Lung microvascular endothelial cell (primary cell): ENCODE results near the gene ZCCHC18. TPM values are rescaled to one million over a fixed set of nuclear protein-coding genes. Genes with fewer than 3 reads are reported as not detected.
"Not testable (repeated sequence)": the region's sequence is repeated elsewhere in the genome, so short reads cannot be mapped to it uniquely, and the experiment has no call there.

Experiments used
- DNase-seq, 2 donors: peaks; one replicate each; pipeline versions ENCODE4 v3.0.0 to v3.0.0-alpha.2; 2010; ENCODE audit warnings: low read depth in 2 of 2
- total RNA-seq: library from RNA; depleted of rRNA; stranded (reverse); fragments of >200 nt; gene quantifications from 2 replicates; pipeline ENCODE4 v1.2.1, GENCODE V29; 2014

Gene ZCCHC18
- total RNA-seq: 0.87 and 1.4 TPM in 2 replicates

DNA sequence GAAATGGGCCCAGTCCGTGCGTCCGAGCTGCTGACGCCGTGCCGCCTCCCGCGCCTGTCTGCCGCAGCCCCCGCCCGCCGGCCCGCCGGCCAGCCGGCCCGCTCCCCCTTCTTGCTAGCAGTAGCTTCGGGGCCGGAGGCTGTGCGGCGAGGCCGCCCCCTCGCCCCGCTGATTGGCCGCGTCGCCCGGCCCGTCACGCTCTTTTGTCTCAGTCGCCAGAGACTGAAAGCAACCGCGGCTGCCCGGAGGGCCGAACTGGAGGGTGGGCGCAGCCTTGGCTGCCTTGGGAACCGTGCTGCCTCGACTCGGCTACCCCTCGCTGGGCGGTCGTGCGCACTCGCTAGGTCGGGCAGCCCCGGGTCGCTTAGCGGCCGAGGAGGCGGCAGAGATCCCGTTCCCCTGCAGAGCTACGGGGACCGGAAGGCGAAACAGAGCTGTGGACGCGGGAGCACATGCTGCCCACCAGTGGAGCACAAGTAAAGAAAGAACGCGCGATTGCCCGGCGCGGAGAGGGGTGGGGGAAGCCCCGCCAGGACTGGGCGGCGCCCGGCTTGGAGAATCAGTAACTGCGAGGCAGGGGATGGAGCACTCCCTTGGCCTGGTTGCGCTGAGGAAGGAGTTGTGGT lies at the start of gene ZCCHC18:
ZCCHC18 (plus strand) TSS at position 198 of the 626 bp plus-strand sequence. CDS start 1,589 bp downstream, outside the sequence.
- DNase-seq: peak; percentile 72

DNA sequence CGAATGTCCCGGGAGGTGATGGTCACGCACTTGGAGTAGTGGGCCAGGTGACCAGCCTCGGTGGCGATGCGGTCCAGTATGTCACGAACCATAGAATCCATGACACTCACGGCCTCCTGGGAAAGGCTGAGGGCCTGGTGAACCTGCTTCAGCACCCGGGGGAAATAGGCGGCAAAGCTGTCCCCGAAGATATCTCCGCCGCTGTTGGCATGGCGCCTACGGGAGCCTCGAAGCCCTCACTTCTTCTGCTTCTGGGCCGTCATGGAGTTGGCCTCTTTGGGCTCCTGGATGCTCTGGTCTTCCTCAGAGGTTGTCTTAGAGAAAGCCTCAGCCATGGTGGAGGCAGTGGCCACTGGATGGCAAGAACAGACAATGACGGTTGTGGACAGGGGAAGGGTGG lies 49.7 kb upstream of the ZCCHC18 start:
- not testable (repeated sequence) for DNase-seq

DNA sequence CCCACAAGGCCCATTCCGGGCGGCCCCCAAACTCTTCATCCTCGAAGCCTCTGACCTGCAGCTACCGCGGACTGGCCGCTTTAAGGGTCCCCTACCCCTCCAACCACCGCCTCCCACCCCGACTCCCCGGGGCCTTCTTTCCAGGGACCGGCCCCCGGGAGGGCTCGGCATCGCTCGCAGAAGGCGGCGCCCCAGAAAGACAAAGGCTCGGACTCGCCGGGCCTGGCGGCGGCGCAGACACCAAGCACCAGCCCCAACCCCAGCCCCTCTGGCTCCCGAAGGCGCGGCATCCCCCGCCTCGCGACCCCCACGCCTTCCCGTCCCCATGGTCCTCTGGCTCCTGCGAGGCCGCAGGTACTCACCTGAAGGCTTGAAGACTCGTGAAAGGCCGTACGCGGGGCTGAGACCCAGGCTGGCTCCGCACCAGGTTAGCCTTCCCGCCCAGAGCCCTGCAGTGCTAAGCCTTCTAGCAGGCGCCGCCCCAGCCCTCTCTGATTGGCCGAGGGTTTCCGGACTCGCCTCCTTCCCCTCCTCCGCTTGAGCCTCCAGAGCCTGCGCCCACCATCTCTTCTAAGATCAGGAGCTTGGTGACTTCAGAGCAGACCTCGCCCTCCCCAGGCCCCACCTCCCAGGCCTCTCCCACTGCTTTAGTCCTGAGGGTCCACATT lies 36.4 kb upstream of the ZCCHC18 start, which contains the start of gene TMSB15C:
TMSB15C (minus strand) TSS at position 459 of the 668 bp plus-strand sequence.
- not testable (repeated sequence) for DNase-seq

DNA sequence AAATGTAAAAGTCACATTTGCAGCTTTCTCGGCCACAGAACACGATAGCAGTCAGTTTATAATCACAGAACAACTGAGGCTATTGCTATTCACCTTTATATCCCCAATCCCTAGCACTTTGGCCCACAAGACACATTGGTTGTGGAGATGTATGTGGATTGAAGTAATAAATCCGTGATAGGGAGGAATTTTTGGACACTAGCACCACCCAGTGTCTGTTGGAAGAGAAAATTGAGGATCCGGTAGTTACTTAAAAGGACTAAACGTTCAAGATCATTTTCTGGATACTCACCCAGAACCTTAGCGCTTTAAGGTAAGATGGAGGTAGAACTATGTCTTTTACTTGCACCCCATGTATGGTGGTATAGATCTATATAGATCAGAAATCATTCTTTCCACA lies 34.5 kb upstream of the ZCCHC18 start:
- DNase-seq: not testable (repeated sequence)

DNA sequence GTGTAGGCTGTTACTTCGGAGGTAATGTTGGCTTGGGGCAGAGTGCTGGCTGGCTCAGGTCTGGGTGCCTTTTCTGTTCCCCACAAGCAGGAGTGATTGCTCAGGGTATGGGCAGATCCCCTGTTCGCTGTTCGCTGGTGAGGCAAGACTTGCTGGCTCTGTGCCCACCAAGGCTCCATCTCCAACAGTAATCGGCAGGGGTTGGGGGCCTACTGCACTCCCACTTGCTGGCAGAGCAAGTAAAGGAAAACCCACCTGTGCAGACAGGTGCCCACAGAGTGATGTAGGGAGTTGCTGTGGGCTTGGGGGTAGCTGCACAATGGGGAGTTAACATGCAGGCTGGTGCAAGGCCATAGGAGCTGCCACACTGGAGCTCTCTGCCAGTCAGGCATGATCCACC lies 28.3 kb upstream of the ZCCHC18 start:
- DNase-seq: no peak

DNA sequence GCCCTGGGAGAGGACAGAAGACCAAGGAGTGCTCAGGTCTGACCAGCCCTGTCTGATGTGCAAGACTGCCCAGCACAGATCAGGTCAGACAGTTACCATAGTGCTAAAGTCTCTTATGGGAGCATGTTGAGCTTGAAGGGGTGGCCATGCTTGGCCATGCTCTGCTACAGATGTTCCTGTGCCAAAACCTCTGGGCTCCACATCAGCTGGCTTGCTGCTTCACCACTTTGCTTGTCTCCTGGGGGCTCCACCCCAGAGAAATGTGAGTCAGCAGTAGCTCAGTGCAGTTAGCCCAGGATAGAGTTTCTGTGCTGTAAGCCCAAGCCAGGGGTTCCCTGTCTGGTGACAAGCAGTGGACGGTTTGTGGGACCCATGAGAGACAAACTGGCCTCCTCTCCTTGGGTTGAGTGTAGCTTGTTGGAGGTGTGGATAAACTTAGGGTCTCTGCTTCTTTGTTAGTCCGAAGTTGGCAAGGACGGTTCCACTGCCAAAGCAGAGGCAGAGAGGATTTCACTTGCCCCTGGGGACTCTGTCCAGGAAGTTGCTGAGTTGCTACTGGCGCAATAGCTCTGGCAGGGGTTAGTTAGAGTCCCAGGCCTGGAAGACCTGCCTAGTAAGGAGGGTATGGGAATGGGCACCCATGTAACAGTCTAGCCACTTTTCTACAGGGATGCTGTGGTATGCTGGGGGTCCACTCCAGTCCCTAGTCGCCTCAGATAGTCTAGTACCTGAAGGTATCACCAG lies 27.6 kb upstream of the ZCCHC18 start:
- DNase-seq: no peak

DNA sequence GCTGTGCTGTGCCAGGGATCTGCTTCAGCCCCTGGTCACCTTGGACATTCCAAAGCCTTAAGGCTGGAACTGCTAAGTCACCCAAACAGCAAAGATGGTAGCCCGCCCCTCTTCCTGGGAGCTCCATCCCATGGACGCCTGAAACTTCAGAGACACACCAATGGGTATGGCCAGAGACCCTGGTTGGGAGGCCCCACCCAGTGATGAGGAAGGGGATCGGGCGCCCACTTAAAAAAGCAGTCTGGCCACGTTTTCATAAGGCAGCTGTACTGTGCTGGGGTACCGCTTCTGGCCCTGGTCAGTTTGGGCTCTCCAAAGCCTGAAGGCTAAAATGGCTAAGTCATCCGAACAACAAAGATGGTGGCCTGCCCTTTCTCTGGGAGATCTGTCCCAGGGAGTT lies 26.8 kb upstream of the ZCCHC18 start:
- no peak for DNase-seq

GRCh38 chrX:104085919-104086318 lies 26.4 kb upstream of the ZCCHC18 start:
- no peak for DNase-seq

- peak; percentile 84 to 90 for DNase-seq
Measured at GRCh38 chrX:104098151-104098808, 14.0 kb upstream of the ZCCHC18 start.

DNA sequence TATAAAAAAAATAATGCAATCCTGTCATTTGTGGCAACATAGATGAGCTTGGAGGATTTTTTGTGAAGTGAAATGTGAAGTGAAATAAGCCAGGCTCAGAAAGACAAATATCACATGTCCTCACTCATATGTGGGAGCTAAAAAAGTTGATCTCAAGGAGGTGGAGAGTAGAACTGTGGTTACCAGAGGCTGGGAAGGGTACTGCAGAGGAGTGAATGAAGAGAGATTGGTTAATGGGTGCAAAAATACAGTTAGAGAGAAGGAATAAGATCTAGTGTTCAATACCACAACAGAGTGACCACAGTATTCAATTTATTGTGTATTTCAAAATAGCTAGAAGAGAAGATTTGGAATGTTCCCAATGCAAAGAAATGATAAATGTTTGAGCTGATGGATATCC lies 13.4 kb upstream of the ZCCHC18 start:
- DNase-seq: no peak

DNA sequence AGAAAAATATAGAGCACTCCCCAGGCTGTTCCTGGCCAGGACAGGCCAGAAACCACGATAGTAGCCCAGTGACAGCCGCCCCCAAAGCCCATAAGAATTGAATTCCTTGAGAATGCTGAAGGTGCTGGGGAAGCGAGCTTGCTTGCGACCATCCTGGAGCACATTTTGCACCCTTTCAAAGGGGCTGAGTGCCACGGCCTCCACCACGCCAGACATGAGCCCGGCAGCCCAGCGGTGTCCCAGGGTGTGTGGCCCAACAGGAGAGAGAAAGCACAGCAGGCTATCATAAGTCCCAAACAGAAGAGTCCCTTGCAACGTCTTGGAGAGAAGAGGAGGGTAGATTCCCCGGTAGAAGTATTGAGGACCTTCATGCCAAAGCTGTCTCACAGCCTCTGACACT lies 7.6 kb upstream of the ZCCHC18 start:
- DNase-seq: no peak

- no peak for DNase-seq
Measured at GRCh38 chrX:104105330-104106262, 6.7 kb upstream of the ZCCHC18 start.

GRCh38 chrX:104108955-104109354 lies 3.4 kb upstream of the ZCCHC18 start:
- DNase-seq: no peak

DNA sequence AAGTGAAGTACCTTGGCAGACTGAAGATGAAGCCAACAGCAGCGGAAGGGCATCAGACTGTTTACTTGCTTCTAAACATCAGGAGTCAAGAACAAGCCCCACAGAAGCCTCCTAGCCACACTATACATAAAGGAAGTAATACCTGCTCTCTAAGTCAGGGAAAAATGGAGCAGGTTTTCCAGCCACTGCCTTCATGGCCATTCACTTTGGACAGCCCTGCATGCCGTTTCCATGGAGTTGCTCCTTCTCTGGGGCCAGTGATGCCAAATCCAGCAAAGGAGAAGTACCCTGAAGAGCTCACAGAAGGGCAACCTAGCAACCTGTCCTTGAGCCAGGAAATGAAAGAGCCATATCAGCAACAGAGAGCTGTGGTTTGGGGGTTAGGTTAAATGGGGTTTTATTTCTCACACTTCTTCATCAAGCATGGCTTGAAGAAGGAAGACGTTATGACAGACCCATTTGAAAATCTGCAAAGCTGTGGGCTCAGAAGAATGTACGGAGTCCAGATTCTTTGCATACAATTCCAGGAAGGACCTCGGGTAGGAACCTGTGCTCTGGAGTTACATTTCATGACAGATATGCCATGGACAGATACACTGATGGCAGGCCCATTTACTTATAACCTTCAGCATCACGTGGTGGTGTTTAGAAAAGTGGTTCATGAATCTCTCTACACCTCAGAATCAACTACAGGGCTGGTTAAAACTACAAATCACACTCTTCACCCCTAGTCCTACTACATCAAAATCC lies 1.7 kb upstream of the ZCCHC18 start:
- DNase-seq: not testable (repeated sequence)

- peak; percentile 35 to 54 for DNase-seq
Measured at GRCh38 chrX:104113222-104113965, 1.1 kb downstream of the ZCCHC18 start.

DNA sequence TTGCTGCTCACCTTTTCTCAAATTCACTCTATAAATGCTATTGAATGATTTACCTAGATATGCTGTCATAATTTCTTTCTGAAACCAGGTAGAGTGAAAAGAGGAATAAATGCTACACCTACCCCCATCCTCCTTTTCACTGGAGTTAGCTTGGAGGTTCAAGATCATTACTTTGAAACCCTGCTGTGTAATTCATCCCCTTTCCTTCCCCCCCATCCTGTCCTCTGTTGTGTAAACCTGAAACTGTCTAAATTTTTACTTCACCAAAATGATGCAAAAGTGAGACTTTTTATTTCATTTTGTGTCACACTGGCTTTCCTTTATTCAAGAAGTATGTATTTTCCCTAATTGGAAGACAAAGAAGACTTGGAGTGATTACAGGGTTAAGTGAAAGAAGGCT lies 5.4 kb downstream of the ZCCHC18 start:
- no peak for DNase-seq

GRCh38 chrX:104118765-104119164 lies 6.4 kb downstream of the ZCCHC18 start:
- no peak for DNase-seq

DNA sequence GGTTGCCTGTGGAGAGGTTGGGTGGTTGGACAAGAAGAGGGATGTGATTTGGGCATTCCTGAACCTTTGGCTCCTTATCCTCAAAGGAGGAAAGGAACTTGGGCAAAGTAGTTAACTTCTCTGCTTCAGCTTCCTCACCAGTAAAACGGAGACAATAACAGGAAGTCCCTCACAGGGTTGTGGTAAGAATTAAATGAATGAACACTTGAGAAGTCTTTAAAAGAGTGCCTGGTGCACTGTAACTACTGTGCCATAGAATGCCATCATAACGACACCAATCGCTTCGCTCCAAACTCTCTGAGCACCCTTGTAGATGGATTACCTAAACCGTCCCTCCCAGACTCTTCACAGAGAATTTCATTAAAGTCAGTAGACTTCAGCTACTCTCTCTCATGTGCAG lies 10.5 kb downstream of the ZCCHC18 start:
- DNase-seq: peak in 1 of 2 donors; percentile 30

DNA sequence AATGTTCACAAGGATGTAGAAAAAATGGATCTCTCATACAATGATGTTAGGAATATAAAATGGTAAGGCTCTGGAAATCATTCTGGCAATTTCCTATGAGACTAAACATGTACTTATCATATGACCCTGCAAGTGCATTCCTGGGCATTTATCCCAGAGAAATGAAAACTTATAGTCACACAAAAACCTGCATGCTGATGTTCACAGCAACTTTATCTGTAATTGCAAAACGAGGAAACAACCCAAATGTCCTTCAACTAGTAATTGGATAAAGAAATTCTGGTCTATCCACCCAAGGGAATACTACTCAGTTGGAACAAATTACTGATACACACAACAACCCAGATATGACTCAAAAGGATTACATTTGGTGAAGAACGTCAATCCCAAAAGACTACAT lies 14.5 kb downstream of the ZCCHC18 start:
- DNase-seq: no peak
